Body of pancreas (tissue), 4 donors: ENCODE measurements around the gene ARPP21. TPM values are rescaled to one million over a fixed set of nuclear protein-coding genes. Genes with fewer than 3 reads are reported as not detected.

ENCODE experiments used
- ATAC-seq: fragments of 150-250 bp; one replicate; pipeline ENCODE4 v1.9.1; 2016
- DNase-seq, 4 donors: peaks; one replicate each; pipeline ENCODE4 v3.0.0-alpha.2; 2019
- H3K27ac ChIP-seq, 4 donors: fragments of 200-600 bp; sonication (generic); 1 replicate in 3 of 4; 2 replicates in 1 of 4; pipeline versions ENCODE4 v1.5.1 to v1.6.1; 2016 to 2019; ENCODE audit warnings: mild to moderate bottlenecking in 1 of 4, mixed read lengths in 1 of 4, moderate library complexity in 1 of 4
- H3K27me3 ChIP-seq, 2 donors: fragments of 200-600 bp; sonication (generic); one replicate each; pipeline ENCODE4 v1.6.0; 2016; ENCODE audit warnings: mild to moderate bottlenecking in 1 of 2
- H3K36me3 ChIP-seq, 2 donors: fragments of 200-600 bp; sonication (generic); replicated peaks in 1 of 2; 2 replicates each; pipeline ENCODE4 v1.5.1; 2016; ENCODE audit warnings: low read depth in 2 of 2; ENCODE audit not compliant: insufficient read depth in 1 of 2
- H3K4me1 ChIP-seq: fragments of 200-600 bp; sonication (generic); one replicate; pipeline ENCODE4 v1.6.0; 2016
- H3K4me3 ChIP-seq, 2 donors: fragments of 200-600 bp; sonication (generic); 1 replicate in 1 of 2; 2 replicates in 1 of 2; pipeline ENCODE4 v1.5.1; 2016 to 2019
- H3K9me3 ChIP-seq, 3 donors: fragments of 200-600 bp; sonication (generic); 1 replicate in 2 of 3; 2 replicates in 1 of 3; pipeline ENCODE4 v1.5.1; 2016
- POLR2A ChIP-seq, 3 donors: fragments of 450-650 bp; IDR thresholded peaks; one replicate each; pipeline ENCODE4 v1.6.1; 2016; ENCODE audit warnings: antibody characterized with exemption in 3 of 3, mild to moderate bottlenecking in 2 of 3
- WGBS, 2 donors: methylation state at CpG; one replicate each; pipeline ENCODE4 v1.1.5; 2017; 5-methylcytosine and 5-hydroxymethylcytosine counted together
- intact Hi-C: fragments of 100-400 bp; cut with DNase I; formaldehyde crosslinking; loops from one replicate; pipeline ENCODE4 v1.15.1; 2023
- total RNA-seq, 2 donors: library from RNA; depleted of rRNA; stranded (reverse); fragments of >200 nt; gene quantifications; one replicate each; pipeline ENCODE4 v1.1.0, GENCODE V29; 2016
- TF ChIP-seq, protein P1 (sequence below), 7 experiments: fragments of 450-650 bp in 4 of 7; fragments of 200-600 bp in 3 of 7; sonication (generic) in 3 of 7; IDR thresholded peaks; one replicate each; pipeline ENCODE4 v1.5.1; 2016 to 2019; ENCODE audit warnings: antibody characterized with exemption in 7 of 7

ARPP21 gene
- total RNA-seq, 2 donors from 2014 or later = not detected

- H3K4me3 ChIP-seq = no peak overlapping the region
- intact Hi-C loops = no loop called here
- no peaks in the 10 kb centered on the region for H3K9me3 ChIP-seq
- no peaks in the 10 kb centered on the region for H3K4me1 ChIP-seq
- DNase-seq (no peak), ATAC-seq (no peak)
- no peak overlapping the region for H3K27ac ChIP-seq
- no peaks in the 10 kb centered on the region for H3K27me3 ChIP-seq
- TF ChIP-seq, protein P1, sequence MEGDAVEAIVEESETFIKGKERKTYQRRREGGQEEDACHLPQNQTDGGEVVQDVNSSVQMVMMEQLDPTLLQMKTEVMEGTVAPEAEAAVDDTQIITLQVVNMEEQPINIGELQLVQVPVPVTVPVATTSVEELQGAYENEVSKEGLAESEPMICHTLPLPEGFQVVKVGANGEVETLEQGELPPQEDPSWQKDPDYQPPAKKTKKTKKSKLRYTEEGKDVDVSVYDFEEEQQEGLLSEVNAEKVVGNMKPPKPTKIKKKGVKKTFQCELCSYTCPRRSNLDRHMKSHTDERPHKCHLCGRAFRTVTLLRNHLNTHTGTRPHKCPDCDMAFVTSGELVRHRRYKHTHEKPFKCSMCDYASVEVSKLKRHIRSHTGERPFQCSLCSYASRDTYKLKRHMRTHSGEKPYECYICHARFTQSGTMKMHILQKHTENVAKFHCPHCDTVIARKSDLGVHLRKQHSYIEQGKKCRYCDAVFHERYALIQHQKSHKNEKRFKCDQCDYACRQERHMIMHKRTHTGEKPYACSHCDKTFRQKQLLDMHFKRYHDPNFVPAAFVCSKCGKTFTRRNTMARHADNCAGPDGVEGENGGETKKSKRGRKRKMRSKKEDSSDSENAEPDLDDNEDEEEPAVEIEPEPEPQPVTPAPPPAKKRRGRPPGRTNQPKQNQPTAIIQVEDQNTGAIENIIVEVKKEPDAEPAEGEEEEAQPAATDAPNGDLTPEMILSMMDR (IDR thresholded peaks at IDR 0.05) = no peak
- TF ChIP-seq POLR2A (IDR thresholded peaks at IDR 0.05) = no peak
- no peaks in the 10 kb centered on the region for H3K36me3 ChIP-seq
- WGBS, 2 donors = 70 to 75% methylated on average over 1 of the region's 1 CpG
These were observed 122.0 kb downstream of the ARPP21 start for GRCh38 chr3:35761311-35761710.

DNA sequence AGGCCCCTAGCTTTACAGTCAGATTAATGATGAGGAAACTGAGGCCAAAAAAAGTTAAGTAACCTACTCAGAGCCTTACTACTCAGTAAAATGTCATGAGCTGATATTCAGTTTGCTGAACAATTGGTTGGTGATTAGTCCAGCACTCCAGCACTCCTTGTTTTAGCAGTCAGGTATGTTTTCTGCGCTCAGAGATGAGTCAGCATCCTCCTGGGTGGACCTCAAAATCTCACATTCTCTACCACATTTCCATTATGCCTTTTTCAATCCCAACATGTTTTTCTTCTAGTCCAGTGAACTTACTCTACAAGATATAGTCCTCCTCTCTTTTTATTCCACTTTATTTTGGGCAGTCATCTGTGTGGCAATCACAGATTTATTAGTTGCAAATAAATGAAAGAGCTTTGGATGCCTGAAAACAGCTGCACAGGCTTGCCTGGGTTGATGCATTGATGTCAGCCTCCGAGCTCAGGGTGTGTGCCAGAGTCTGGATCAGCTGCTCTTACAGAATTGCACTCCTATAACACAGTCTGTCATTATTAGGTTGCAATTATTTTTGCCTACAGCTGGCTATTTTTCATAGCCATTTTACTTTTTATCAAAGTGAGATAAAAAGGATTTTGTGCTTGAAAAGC is 133.2 kb downstream of the ARPP21 start:
- DNase-seq = no peak

DNA sequence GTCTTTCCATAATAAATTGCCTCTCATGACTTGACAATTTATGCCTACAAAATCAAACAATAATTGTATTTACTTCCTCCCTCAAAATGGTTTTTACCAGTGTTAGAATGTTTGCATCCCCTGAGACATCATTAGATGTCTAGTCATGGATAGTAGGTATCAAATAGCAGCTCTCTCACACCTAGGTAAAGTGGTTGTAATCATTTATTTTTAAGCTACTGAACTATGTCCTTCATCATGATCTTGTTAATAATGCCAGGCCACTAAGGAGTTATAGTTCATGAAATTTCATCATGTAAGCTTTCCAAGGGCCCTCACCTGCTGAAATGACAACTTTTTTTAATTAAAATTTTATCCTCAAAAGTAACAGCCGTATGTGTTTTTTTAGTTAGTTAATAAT is 134.1 kb downstream of the ARPP21 start:
- Histone ChIP-seq H3K36me3 (no peaks in the 10 kb centered on the region), H3K27ac (no peak overlapping the region), H3K9me3 (no peaks in the 10 kb centered on the region), H3K27me3 (no peaks in the 10 kb centered on the region), H3K4me1 (no peaks in the 10 kb centered on the region), H3K4me3 (no peak overlapping the region)
- intact Hi-C loops = no loop called here
- 45 to 52% methylated on average over 1 of the region's 1 CpG for WGBS, 2 donors
- no peak for DNase-seq
- ATAC-seq = no peak
- TF ChIP-seq, protein P1 (IDR thresholded peaks at IDR 0.05) = no peak
- TF ChIP-seq POLR2A (IDR thresholded peaks at IDR 0.05) = no peak

More for the DNA sequence above, 133.2 kb downstream of the ARPP21 start:
- H3K36me3 ChIP-seq = no peaks in the 10 kb centered on the region
- H3K4me3 ChIP-seq = no peak overlapping the region
- H3K9me3 ChIP-seq = no peaks in the 10 kb centered on the region
- no peaks in the 10 kb centered on the region for H3K27me3 ChIP-seq
- H3K4me1 ChIP-seq = no peaks in the 10 kb centered on the region
- WGBS, 2 donors = 53 to 62% methylated on average over 2 of the region's 2 CpGs
- TF ChIP-seq POLR2A (IDR thresholded peaks at IDR 0.05) = no peak
- TF ChIP-seq, protein P1 (IDR thresholded peaks at IDR 0.05) = no peak
- intact Hi-C loops = no loop called here
- H3K27ac ChIP-seq = no peak overlapping the region
- no peak for ATAC-seq

- no peaks in the 10 kb centered on the region for H3K9me3 ChIP-seq
- TF ChIP-seq, protein P1 (IDR thresholded peaks at IDR 0.05) = no peak
- no peak for TF ChIP-seq POLR2A (IDR thresholded peaks at IDR 0.05)
- H3K4me3 ChIP-seq = no peak overlapping the region
- no peaks in the 10 kb centered on the region for H3K27me3 ChIP-seq
- H3K27ac ChIP-seq = no peak overlapping the region
- intact Hi-C loops = no loop called here
- no peaks in the 10 kb centered on the region for H3K4me1 ChIP-seq
- ATAC-seq (no peak), DNase-seq (no peak)
- H3K36me3 ChIP-seq = no peaks in the 10 kb centered on the region
- 38 to 45% methylated on average over 2 of the region's 2 CpGs for WGBS, 2 donors
These were observed 137.0 kb downstream of the ARPP21 start for GRCh38 chr3:35776346-35776745.

- intact Hi-C loops = no loop called here
- Histone ChIP-seq H3K4me1 (no peaks in the 10 kb centered on the region), H3K9me3 (no peaks in the 10 kb centered on the region), H3K4me3 (no peak overlapping the region), H3K27ac (no peak overlapping the region), H3K27me3 (no peaks in the 10 kb centered on the region), H3K36me3 (no peaks in the 10 kb centered on the region)
- ATAC-seq = no peak
- 41 to 56% methylated on average over 2 of the region's 2 CpGs for WGBS, 2 donors
- no peak for DNase-seq
- no peak for TF ChIP-seq POLR2A (IDR thresholded peaks at IDR 0.05)
These were observed 137.7 kb downstream of the ARPP21 start for GRCh38 chr3:35777065-35777464.
